ENCODE measurements around the gene MGAT4B.
"Not testable (repeated sequence)": the region's sequence is repeated elsewhere in the genome, so short reads cannot be mapped to it uniquely, and the experiment has no call there.

MGAT4B gene

DNA sequence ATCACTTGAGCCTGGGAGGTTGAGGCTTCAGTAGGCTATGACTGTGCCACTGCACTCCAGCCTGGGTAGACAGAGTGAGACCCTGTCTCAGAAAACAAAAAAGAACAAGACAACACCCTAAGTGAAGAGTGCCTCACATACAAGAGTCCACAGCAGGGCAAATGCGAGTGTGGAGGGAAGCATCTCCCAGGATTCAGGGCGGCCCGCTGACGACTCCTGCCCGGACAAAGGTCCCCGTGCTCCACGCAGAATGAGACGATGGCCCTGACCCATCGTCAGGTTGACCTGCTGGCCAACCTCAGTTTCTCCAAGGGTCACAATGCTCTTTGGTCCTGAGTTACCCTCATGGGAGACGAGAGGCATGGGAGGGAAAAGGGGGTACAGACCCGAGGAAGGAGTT lies 33.7 kb upstream of the MGAT4B start:
- no peak overlapping the region for H3K4me3 ChIP-seq
- no peak for DNase-seq
- intact Hi-C loops (cut with DNase I; ENCODE audit: low total_unique reads) = no loop called here
- peaks cover 57 to 93% (median 71%) of the 10 kb centered on the region in 3 donors for H3K36me3 ChIP-seq
- no peaks in the 10 kb centered on the region for H3K27me3 ChIP-seq
- peaks cover 0 to 9% (median 0%) of the 10 kb centered on the region in 3 donors for H3K9me3 ChIP-seq
- no peaks in the 10 kb centered on the region for H3K4me1 ChIP-seq
- TF ChIP-seq, protein P1, sequence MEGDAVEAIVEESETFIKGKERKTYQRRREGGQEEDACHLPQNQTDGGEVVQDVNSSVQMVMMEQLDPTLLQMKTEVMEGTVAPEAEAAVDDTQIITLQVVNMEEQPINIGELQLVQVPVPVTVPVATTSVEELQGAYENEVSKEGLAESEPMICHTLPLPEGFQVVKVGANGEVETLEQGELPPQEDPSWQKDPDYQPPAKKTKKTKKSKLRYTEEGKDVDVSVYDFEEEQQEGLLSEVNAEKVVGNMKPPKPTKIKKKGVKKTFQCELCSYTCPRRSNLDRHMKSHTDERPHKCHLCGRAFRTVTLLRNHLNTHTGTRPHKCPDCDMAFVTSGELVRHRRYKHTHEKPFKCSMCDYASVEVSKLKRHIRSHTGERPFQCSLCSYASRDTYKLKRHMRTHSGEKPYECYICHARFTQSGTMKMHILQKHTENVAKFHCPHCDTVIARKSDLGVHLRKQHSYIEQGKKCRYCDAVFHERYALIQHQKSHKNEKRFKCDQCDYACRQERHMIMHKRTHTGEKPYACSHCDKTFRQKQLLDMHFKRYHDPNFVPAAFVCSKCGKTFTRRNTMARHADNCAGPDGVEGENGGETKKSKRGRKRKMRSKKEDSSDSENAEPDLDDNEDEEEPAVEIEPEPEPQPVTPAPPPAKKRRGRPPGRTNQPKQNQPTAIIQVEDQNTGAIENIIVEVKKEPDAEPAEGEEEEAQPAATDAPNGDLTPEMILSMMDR (IDR thresholded peaks at IDR 0.05) = no peak
- H3K27ac ChIP-seq = no peak overlapping the region

DNA sequence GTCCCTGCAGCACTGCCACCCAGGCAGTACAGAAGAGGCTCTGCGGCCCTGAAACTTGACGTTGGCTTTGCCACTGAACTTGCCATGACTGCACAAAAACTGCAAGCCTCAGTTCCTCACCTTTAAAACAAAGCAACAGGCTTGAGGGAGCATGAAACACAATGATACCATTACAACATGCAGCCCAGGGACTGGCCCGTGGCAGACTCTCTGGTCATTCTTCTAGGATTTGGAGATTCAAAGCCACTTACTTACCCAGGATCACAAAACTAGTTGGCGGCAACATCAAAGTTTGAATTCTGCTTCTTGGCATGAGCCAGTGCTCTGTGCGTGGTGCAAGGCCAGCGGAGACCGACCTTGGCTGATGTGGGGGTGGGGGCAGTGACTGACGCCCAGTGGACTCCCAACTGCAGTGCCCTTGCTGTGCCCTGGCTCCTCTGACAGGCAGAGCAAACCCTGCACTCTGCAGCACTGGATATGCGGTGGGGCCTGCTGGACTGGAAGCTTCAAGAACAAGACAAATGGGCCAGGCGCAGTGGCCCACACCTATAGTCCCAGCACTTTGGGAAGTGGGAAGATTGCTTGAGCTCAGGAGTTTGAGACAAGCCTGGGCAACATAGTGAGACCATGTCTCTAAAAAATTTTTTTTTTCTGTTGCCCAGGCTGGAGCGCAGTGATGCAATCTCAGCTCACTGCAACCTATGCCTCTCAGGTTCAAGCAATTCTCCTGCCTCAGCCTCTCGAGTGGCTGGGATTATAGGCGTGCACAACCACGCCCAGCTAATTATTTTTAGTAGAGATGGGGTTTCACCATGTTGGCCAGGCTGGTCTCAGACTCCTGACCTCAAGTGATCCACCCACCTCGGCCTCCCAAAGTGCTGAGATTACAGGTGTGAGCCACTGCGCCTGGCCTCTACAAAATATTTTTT lies 32.9 kb upstream of the MGAT4B start:
- peaks cover 57 to 97% (median 74%) of the 10 kb centered on the region in 3 donors for H3K36me3 ChIP-seq
- TF ChIP-seq, protein P1 (IDR thresholded peaks at IDR 0.05) = no peak
- H3K27ac ChIP-seq = no peak overlapping the region
- intact Hi-C loops (cut with DNase I; ENCODE audit: low total_unique reads) = no loop called here
- no peaks in the 10 kb centered on the region for H3K27me3 ChIP-seq
- H3K9me3 ChIP-seq = peaks cover 0 to 2% (median 0%) of the 10 kb centered on the region in 3 donors
- DNase-seq = no peak
- no peak overlapping the region for H3K4me3 ChIP-seq
- no peaks in the 10 kb centered on the region for H3K4me1 ChIP-seq

DNA sequence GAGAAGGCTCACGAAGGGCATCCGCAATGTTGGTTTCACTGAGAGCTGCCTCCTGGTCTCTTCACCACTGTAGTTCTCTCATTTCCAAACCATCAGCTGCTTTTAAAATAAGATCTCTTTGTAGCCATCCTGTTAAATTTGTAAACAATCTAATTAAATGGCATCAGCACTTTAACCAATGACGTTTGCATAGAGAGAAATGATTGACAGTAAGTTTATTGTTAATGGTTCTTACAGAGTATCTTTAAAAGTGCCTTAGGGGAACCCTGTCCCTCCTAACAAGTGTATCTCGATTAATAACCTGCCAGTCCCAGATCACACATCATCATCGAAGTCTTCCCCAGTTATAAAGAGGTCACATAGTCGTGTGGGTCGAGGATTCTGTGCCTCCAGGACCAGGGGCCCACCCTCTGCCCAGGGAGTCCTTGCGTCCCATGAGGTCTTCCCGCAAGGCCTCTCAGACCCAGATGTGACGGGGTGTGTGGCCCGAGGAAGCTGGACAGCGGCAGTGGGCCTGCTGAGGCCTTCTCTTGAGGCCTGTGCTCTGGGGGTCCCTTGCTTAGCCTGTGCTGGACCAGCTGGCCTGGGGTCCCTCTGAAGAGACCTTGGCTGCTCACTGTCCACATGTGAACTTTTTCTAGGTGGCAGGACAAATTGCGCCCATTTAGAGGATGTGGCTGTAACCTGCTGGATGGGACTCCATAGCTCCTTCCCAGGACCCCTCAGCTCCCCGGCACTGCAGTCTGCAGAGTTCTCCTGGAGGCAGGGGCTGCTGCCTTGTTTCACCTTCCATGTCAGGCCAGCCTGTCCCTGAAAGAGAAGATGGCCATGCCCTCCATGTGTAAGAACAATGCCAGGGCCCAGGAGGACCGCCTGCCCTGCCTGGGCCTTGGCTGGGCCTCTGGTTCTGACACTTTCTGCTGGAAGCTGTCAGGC lies 30.7 kb upstream of the MGAT4B start:
- no peak for DNase-seq
- peaks cover 0 to 6% (median 0%) of the 10 kb centered on the region in 4 donors for H3K4me1 ChIP-seq
- H3K4me3 ChIP-seq = no peak overlapping the region
- peaks cover 67 to 96% (median 83%) of the 10 kb centered on the region in 3 donors for H3K36me3 ChIP-seq
- TF ChIP-seq, protein P1 (IDR thresholded peaks at IDR 0.05) = no peak
- no peaks in the 10 kb centered on the region for H3K27me3 ChIP-seq
- H3K27ac ChIP-seq = no peak overlapping the region
- no peaks in the 10 kb centered on the region for H3K9me3 ChIP-seq
- intact Hi-C loops (cut with DNase I; ENCODE audit: low total_unique reads) = no loop called here

DNA sequence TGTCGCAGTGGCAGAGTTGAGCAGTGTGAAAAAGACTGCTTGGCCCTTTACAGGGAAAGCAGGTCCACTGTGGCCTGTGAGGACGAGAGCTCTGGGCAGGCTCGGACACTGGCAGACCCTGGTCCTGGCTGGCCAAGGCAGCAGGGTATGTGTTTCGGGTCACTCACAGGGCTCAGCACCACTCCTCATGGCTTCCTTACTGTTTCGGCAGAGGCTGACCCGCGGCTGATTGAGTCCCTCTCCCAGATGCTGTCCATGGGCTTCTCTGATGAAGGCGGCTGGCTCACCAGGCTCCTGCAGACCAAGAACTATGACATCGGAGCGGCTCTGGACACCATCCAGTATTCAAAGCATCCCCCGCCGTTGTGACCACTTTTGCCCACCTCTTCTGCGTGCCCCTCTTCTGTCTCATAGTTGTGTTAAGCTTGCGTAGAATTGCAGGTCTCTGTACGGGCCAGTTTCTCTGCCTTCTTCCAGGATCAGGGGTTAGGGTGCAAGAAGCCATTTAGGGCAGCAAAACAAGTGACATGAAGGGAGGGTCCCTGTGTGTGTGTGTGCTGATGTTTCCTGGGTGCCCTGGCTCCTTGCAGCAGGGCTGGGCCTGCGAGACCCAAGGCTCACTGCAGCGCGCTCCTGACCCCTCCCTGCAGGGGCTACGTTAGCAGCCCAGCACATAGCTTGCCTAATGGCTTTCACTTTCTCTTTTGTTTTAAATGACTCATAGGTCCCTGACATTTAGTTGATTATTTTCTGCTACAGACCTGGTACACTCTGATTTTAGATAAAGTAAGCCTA lies 29.8 kb upstream of the MGAT4B start:
- TF ChIP-seq, protein P1 (IDR thresholded peaks at IDR 0.05) = no peak
- Histone ChIP-seq H3K27me3 (no peaks in the 10 kb centered on the region), H3K27ac (no peak overlapping the region), H3K4me1 (peaks cover 0 to 6% (median 0%) of the 10 kb centered on the region in 4 donors), H3K36me3 (peaks cover 71 to 96% (median 84%) of the 10 kb centered on the region in 3 donors), H3K4me3 (no peak overlapping the region), H3K9me3 (no peaks in the 10 kb centered on the region)
- DNase-seq = no peak
- intact Hi-C loops (cut with DNase I; ENCODE audit: low total_unique reads) = no loop called here

DNA sequence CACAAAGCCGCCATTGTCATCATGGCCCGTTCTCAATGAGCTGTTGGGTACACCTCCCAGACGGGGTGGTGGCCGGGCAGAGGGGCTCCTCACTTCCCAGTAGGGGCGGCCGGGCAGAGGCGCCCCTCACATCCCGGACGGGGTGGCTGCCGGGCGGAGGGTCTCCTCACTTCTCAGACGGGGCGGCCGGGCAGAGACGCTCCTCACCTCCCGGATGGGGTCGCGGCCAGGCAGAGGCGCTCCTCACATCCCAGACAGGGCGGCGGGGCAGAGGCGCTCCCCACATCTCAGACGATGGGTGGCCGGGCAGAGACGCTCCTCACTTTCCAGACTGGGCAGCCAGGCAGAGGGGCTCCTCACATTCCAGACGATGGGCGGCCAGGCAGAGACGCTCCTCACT lies 28.2 kb upstream of the MGAT4B start:
- H3K9me3 ChIP-seq; H3K4me3 ChIP-seq; H3K4me1 ChIP-seq; intact Hi-C loops (cut with DNase I; ENCODE audit: low total_unique reads); H3K27me3 ChIP-seq; H3K27ac ChIP-seq; DNase-seq: not testable (repeated sequence)
- H3K36me3 ChIP-seq = peaks cover 77 to 96% (median 86%) of the 10 kb centered on the region in 3 donors
